ENCODE results near the gene MACROD2.

GRCh38 chr20:14617123-14617522 lies 621.8 kb downstream of the MACROD2 start:
- TF ChIP-seq POLR2A (IDR thresholded peaks at IDR 0.05) (no peak), EP300 (IDR thresholded peaks at IDR 0.05) (no peak)
- TF ChIP-seq, protein P1, sequence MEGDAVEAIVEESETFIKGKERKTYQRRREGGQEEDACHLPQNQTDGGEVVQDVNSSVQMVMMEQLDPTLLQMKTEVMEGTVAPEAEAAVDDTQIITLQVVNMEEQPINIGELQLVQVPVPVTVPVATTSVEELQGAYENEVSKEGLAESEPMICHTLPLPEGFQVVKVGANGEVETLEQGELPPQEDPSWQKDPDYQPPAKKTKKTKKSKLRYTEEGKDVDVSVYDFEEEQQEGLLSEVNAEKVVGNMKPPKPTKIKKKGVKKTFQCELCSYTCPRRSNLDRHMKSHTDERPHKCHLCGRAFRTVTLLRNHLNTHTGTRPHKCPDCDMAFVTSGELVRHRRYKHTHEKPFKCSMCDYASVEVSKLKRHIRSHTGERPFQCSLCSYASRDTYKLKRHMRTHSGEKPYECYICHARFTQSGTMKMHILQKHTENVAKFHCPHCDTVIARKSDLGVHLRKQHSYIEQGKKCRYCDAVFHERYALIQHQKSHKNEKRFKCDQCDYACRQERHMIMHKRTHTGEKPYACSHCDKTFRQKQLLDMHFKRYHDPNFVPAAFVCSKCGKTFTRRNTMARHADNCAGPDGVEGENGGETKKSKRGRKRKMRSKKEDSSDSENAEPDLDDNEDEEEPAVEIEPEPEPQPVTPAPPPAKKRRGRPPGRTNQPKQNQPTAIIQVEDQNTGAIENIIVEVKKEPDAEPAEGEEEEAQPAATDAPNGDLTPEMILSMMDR (IDR thresholded peaks at IDR 0.05), result no peak
